ENCODE results near the gene CCDC141.
"Not testable (repeated sequence)": the region's sequence is repeated elsewhere in the genome, so short reads cannot be mapped to it uniquely, and the experiment has no call there.

CCDC141 gene

GRCh38 chr2:179044500-179044899, 5.4 kb downstream of the CCDC141 start:
- H3K4me1 ChIP-seq (ENCODE audit: control insufficient read depth, insufficient read depth, low read length, poor library complexity, severe bottlenecking) = peaks cover 5% of the 10 kb centered on the region
- H3K4me3 ChIP-seq (ENCODE audit: extremely low read depth, insufficient read depth, low read length, poor library complexity, severe bottlenecking) = no peak overlapping the region
- H3K36me3 ChIP-seq (ENCODE audit: control insufficient read depth, insufficient read depth, low read length) = no peaks in the 10 kb centered on the region
- no peaks in the 10 kb centered on the region for H3K9me3 ChIP-seq (ENCODE audit: control insufficient read depth, low read length)
- 85 to 92% methylated on average over 2 to 3 of the region's 3 CpGs for WGBS, 2 experiments (ENCODE audit: insufficient coverage in 2 of 2)
- no peak overlapping the region for H3K27ac ChIP-seq (ENCODE audit: low read depth, low read length, severe bottlenecking)

DNA sequence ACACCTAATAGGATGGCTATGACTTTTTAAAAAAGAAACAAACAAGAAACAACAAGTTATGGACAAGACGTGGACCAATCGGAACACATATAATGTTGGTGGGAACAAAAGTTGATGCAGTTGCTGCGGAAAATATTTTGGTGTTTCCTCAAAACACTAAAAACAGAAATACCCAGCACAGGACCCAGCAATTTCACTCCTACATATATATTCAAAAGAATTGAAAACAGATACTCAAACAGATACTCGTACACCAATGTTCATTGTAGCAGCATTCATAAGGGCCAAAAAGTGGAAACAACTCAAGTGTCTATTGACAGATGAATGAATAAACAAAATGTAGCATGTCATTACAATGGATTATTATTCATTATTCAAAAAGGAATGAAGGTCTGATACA, 12.1 kb downstream of the CCDC141 start:
- no peaks in the 10 kb centered on the region for H3K4me1 ChIP-seq (ENCODE audit: control insufficient read depth, insufficient read depth, low read length, poor library complexity, severe bottlenecking)
- WGBS, 2 experiments (ENCODE audit: insufficient coverage in 2 of 2) = no CpG with 5 or more reads among the region's 4 CpGs
- H3K4me3 ChIP-seq (ENCODE audit: extremely low read depth, insufficient read depth, low read length, poor library complexity, severe bottlenecking) = no peak overlapping the region
- H3K9me3 ChIP-seq (ENCODE audit: control insufficient read depth, low read length) = no peaks in the 10 kb centered on the region
- H3K27ac ChIP-seq (ENCODE audit: low read depth, low read length, severe bottlenecking) = no peak overlapping the region
- H3K36me3 ChIP-seq (ENCODE audit: control insufficient read depth, insufficient read depth, low read length) = no peaks in the 10 kb centered on the region

DNA sequence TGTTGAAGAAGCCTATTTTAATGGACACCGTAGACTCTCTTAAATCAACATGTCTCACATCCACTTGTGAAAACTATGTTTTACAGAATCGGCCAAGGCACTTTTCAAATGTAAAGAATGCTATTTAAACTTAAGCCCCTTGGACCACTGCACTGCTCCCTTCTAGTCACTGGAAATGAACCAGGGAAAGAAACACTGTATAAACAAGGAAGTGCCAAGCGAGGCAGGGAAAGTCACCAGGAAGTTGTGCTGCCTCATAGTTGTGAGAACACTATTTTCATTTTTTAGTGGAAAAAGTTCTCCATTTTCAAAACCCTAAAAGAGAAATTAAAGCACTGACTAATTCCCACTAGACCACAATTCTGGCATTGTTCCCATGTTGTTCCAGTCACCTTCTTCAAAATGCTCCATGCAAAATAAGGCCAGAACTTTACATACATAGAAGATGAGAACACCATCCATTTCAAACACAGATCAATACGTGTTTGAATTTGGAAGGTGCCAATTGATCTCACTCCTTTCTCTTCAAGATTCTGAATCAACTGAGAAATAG, 13.5 kb downstream of the CCDC141 start:
- 80 to 83% methylated on average over 1 to 2 of the region's 4 CpGs for WGBS, 2 experiments (ENCODE audit: insufficient coverage in 2 of 2)
- Histone ChIP-seq H3K4me1 (ENCODE audit: control insufficient read depth, insufficient read depth, low read length, poor library complexity, severe bottlenecking) (no peaks in the 10 kb centered on the region), H3K27ac (ENCODE audit: low read depth, low read length, severe bottlenecking) (no peak overlapping the region), H3K4me3 (ENCODE audit: extremely low read depth, insufficient read depth, low read length, poor library complexity, severe bottlenecking) (no peak overlapping the region), H3K36me3 (ENCODE audit: control insufficient read depth, insufficient read depth, low read length) (no peaks in the 10 kb centered on the region), H3K9me3 (ENCODE audit: control insufficient read depth, low read length) (no peaks in the 10 kb centered on the region)

- Histone ChIP-seq H3K4me1 (ENCODE audit: control insufficient read depth, insufficient read depth, low read length, poor library complexity, severe bottlenecking) (no peaks in the 10 kb centered on the region), H3K9me3 (ENCODE audit: control insufficient read depth, low read length) (peaks cover 4% of the 10 kb centered on the region), H3K36me3 (ENCODE audit: control insufficient read depth, insufficient read depth, low read length) (no peaks in the 10 kb centered on the region), H3K27ac (ENCODE audit: low read depth, low read length, severe bottlenecking) (no peak overlapping the region), H3K4me3 (ENCODE audit: extremely low read depth, insufficient read depth, low read length, poor library complexity, severe bottlenecking) (no peak overlapping the region)
- no CpG with 5 or more reads among the region's 2 CpGs for WGBS, 2 experiments (ENCODE audit: insufficient coverage in 2 of 2)
Observed at GRCh38 chr2:179031731-179032408, 18.1 kb downstream of the CCDC141 start.

- H3K27ac ChIP-seq (ENCODE audit: low read depth, low read length, severe bottlenecking) = no peak overlapping the region
- H3K36me3 ChIP-seq (ENCODE audit: control insufficient read depth, insufficient read depth, low read length) = no peaks in the 10 kb centered on the region
- peaks cover 4% of the 10 kb centered on the region for H3K9me3 ChIP-seq (ENCODE audit: control insufficient read depth, low read length)
- H3K4me3 ChIP-seq (ENCODE audit: extremely low read depth, insufficient read depth, low read length, poor library complexity, severe bottlenecking) = no peak overlapping the region
- WGBS, 2 experiments (ENCODE audit: insufficient coverage in 2 of 2) = 90 to 94% methylated on average over 2 of the region's 2 CpGs
- H3K4me1 ChIP-seq (ENCODE audit: control insufficient read depth, insufficient read depth, low read length, poor library complexity, severe bottlenecking) = no peaks in the 10 kb centered on the region
Observed at GRCh38 chr2:179024445-179024844, 25.5 kb downstream of the CCDC141 start.

DNA sequence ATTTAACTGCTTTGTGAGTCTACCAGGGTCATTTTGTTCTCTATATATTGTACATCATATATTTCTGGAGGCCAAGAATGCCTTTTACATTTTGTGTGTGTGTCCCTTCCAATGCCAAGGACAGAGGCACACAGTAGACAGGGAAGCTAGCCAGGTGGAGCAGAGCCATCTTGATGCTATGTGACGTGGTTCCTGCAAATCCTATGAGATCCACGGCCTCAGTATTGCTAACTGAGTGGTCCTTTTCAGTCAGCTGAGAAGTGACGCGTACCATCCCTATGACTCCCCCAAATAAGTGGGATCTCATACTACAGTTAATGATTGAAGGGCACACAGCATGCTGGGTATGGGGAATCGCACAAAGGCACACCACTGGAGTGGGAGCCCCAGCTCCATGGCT, 27.3 kb downstream of the CCDC141 start:
- 76 to 93% methylated on average over 3 to 4 of the region's 5 CpGs for WGBS, 2 experiments (ENCODE audit: insufficient coverage in 2 of 2)
- H3K36me3 ChIP-seq (ENCODE audit: control insufficient read depth, insufficient read depth, low read length) = no peaks in the 10 kb centered on the region
- no peak overlapping the region for H3K4me3 ChIP-seq (ENCODE audit: extremely low read depth, insufficient read depth, low read length, poor library complexity, severe bottlenecking)
- no peaks in the 10 kb centered on the region for H3K9me3 ChIP-seq (ENCODE audit: control insufficient read depth, low read length)
- no peak overlapping the region for H3K27ac ChIP-seq (ENCODE audit: low read depth, low read length, severe bottlenecking)
- H3K4me1 ChIP-seq (ENCODE audit: control insufficient read depth, insufficient read depth, low read length, poor library complexity, severe bottlenecking) = no peaks in the 10 kb centered on the region

GRCh38 chr2:179021258-179021657, 28.7 kb downstream of the CCDC141 start:
- Histone ChIP-seq H3K27ac (ENCODE audit: low read depth, low read length, severe bottlenecking) (no peak overlapping the region), H3K4me3 (ENCODE audit: extremely low read depth, insufficient read depth, low read length, poor library complexity, severe bottlenecking) (no peak overlapping the region), H3K36me3 (ENCODE audit: control insufficient read depth, insufficient read depth, low read length) (no peaks in the 10 kb centered on the region), H3K9me3 (ENCODE audit: control insufficient read depth, low read length) (no peaks in the 10 kb centered on the region), H3K4me1 (ENCODE audit: control insufficient read depth, insufficient read depth, low read length, poor library complexity, severe bottlenecking) (no peaks in the 10 kb centered on the region)
- WGBS, 2 experiments (ENCODE audit: insufficient coverage in 2 of 2) = 70 to 93% methylated on average over 2 of the region's 2 CpGs

DNA sequence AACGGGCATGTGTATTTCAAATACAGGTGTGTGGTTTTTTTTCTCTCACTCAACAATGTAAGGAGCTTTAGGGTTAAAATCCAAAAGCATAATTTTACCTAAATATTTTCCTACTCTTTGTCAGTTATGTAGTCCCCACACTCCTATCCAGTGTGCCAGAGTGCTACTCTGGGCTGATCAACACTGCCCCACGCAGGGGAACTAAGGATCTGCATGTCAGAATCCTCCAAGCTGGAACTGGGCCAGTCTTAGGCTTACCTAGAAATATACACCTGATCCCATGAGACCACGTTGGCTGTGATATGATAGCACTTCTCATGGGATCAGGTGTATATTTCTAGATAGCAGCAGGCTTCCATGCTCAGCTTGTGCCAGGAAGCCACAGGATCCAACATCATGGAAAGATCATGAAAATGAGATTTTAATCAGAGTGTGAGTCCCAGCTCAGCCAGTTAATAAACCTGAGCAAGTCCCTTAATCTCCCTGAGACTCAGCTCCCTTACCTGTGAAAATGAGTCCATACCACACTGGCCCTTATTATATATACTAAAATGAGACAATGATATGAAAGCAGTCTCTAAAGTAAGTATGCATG, 29.7 kb downstream of the CCDC141 start:
- H3K4me1 ChIP-seq (ENCODE audit: control insufficient read depth, insufficient read depth, low read length, poor library complexity, severe bottlenecking) = no peaks in the 10 kb centered on the region
- WGBS, 2 experiments (ENCODE audit: insufficient coverage in 2 of 2) = 0 to 14% methylated on average over 1 to 2 of the region's 3 CpGs
- H3K9me3 ChIP-seq (ENCODE audit: control insufficient read depth, low read length) = no peaks in the 10 kb centered on the region
- no peaks in the 10 kb centered on the region for H3K36me3 ChIP-seq (ENCODE audit: control insufficient read depth, insufficient read depth, low read length)
- no peak overlapping the region for H3K4me3 ChIP-seq (ENCODE audit: extremely low read depth, insufficient read depth, low read length, poor library complexity, severe bottlenecking)
- H3K27ac ChIP-seq (ENCODE audit: low read depth, low read length, severe bottlenecking) = no peak overlapping the region

- Histone ChIP-seq H3K4me3 (ENCODE audit: extremely low read depth, insufficient read depth, low read length, poor library complexity, severe bottlenecking) (no peak overlapping the region), H3K36me3 (ENCODE audit: control insufficient read depth, insufficient read depth, low read length) (no peaks in the 10 kb centered on the region), H3K9me3 (ENCODE audit: control insufficient read depth, low read length) (no peaks in the 10 kb centered on the region), H3K4me1 (ENCODE audit: control insufficient read depth, insufficient read depth, low read length, poor library complexity, severe bottlenecking) (no peaks in the 10 kb centered on the region), H3K27ac (ENCODE audit: low read depth, low read length, severe bottlenecking) (no peak overlapping the region)
- no CpG with 5 or more reads among the region's 5 CpGs for WGBS, 2 experiments (ENCODE audit: insufficient coverage in 2 of 2)
Observed at GRCh38 chr2:179019260-179019659, 30.7 kb downstream of the CCDC141 start.

- no peaks in the 10 kb centered on the region for H3K36me3 ChIP-seq (ENCODE audit: control insufficient read depth, insufficient read depth, low read length)
- H3K4me1 ChIP-seq (ENCODE audit: control insufficient read depth, insufficient read depth, low read length, poor library complexity, severe bottlenecking) = no peaks in the 10 kb centered on the region
- WGBS, 2 experiments (ENCODE audit: insufficient coverage in 2 of 2) = 94 to 100% methylated on average over 1 to 2 of the region's 3 CpGs
- no peak overlapping the region for H3K4me3 ChIP-seq (ENCODE audit: extremely low read depth, insufficient read depth, low read length, poor library complexity, severe bottlenecking)
- H3K9me3 ChIP-seq (ENCODE audit: control insufficient read depth, low read length) = no peaks in the 10 kb centered on the region
- H3K27ac ChIP-seq (ENCODE audit: low read depth, low read length, severe bottlenecking) = no peak overlapping the region
Observed at GRCh38 chr2:179017773-179018357, 32.1 kb downstream of the CCDC141 start.

GRCh38 chr2:179014189-179014588, 35.7 kb downstream of the CCDC141 start:
- H3K4me1 ChIP-seq (ENCODE audit: control insufficient read depth, insufficient read depth, low read length, poor library complexity, severe bottlenecking); H3K9me3 ChIP-seq (ENCODE audit: control insufficient read depth, low read length); H3K4me3 ChIP-seq (ENCODE audit: extremely low read depth, insufficient read depth, low read length, poor library complexity, severe bottlenecking); H3K27ac ChIP-seq (ENCODE audit: low read depth, low read length, severe bottlenecking); H3K36me3 ChIP-seq (ENCODE audit: control insufficient read depth, insufficient read depth, low read length): not testable (repeated sequence)
- WGBS, 2 experiments (ENCODE audit: insufficient coverage in 2 of 2) = 100% methylated on average over 2 of the region's 3 CpGs; no CpG with 5 or more reads in 1 of the 2 experiments

Measured in mesodermal cell (in vitro differentiated cells).